PC-9 (cell line): ENCODE data around the gene MDFIC2.

ENCODE experiments used
- CTCF ChIP-seq: fragments of 200-600 bp; sonication (generic); conservative IDR thresholded peaks from 2 replicates; pipeline ENCODE4 v1.6.1; 2017; ENCODE audit warnings: mixed run types, antibody characterized with exemption, mild to moderate bottlenecking, moderate library complexity
- EZH2 ChIP-seq: fragments of 200-600 bp; sonication (generic); IDR thresholded peaks from 2 replicates; pipeline ENCODE4 v1.8.0; 2017; ENCODE audit warnings: antibody characterized with exemption, low read depth

DNA sequence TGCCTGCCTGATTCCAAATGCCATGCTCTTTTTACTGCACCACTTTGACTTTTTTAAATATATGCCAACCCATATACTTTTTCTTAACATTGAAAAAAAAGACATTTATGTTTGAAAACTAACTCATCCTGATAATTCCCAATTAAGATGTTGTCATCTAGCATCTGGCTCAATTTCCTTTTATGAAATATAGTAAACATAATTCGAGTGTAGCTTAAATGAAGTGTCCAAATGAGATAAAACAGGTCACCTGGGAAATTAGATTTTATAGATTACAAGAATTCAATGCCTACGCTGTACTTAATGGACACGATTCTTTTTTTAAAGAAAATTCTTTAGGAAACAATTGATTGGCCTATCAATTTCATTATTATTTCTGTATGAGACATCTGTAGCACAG, 2.8 kb downstream of the MDFIC2 start:
- TF ChIP-seq CTCF (no peak), EZH2 (no peak)
